Activated gamma-delta T cell (primary cell): ENCODE results near the gene MASTL.
A peak's percentile ranks its signal among the peaks of the same experiment; 100 is the strongest.
"Not testable (repeated sequence)": the region's sequence is repeated elsewhere in the genome, so short reads cannot be mapped to it uniquely, and the experiment has no call there.

Experiments
- DNase-seq: peaks from one replicate; lab custom pipeline; 2025; lab: John Stamatoyannopoulos, UW
- total RNA-seq, 2 donors: gene quantifications; one replicate each; lab custom pipeline; 2026; lab: John Stamatoyannopoulos, UW

The MASTL gene
- total RNA-seq, result 18.3 to 48.5 reads per million in 2 donors

- peak; percentile 94 for DNase-seq
These were observed at the start of gene MASTL for GRCh38 chr10:27155066-27155754. Gene MASTL, plus strand, starts transcription at chr10:27155352. Its CDS starts 75 bp downstream, at chr10:27155427.

GRCh38 chr10:27108165-27108564 lies 47.0 kb upstream of the MASTL start:
- DNase-seq, result no peak

GRCh38 chr10:27134371-27134770 lies 20.8 kb upstream of the MASTL start:
- no peak for DNase-seq

- no peak for DNase-seq
These were observed 16.9 kb upstream of the MASTL start for GRCh38 chr10:27138277-27138676.

GRCh38 chr10:27143686-27144085 lies 11.5 kb upstream of the MASTL start:
- no peak for DNase-seq

GRCh38 chr10:27145937-27146336 lies 9.2 kb upstream of the MASTL start:
- DNase-seq, result no peak

- DNase-seq, result no peak
These were observed 7.5 kb upstream of the MASTL start for GRCh38 chr10:27147701-27148100.

GRCh38 chr10:27150261-27150660 lies 4.9 kb upstream of the MASTL start:
- no peak for DNase-seq

GRCh38 chr10:27152687-27153086 lies 2.5 kb upstream of the MASTL start:
- DNase-seq, result no peak

- no peak for DNase-seq
These were observed 1.8 kb upstream of the MASTL start for GRCh38 chr10:27153329-27153728.

- no peak for DNase-seq
These were observed 1.3 kb upstream of the MASTL start for GRCh38 chr10:27153845-27154193.

- DNase-seq, result not testable (repeated sequence)
These were observed 1.4 kb downstream of the MASTL start for GRCh38 chr10:27156566-27156965.

- no peak for DNase-seq
These were observed 2.0 kb downstream of the MASTL start for GRCh38 chr10:27157150-27157549.

- DNase-seq, result no peak
These were observed 3.3 kb downstream of the MASTL start for GRCh38 chr10:27158421-27158820.

- DNase-seq, result no peak
These were observed 14.7 kb downstream of the MASTL start for GRCh38 chr10:27169849-27170248.

GRCh38 chr10:27188259-27188658 lies 33.1 kb downstream of the MASTL start:
- DNase-seq, result no peak

GRCh38 chr10:27188897-27189296 lies 33.7 kb downstream of the MASTL start:
- DNase-seq, result no peak

GRCh38 chr10:27190508-27190907 lies 35.4 kb downstream of the MASTL start:
- no peak for DNase-seq

GRCh38 chr10:27192284-27192683 lies 37.1 kb downstream of the MASTL start:
- DNase-seq, result no peak

GRCh38 chr10:27197980-27198620 lies 42.9 kb downstream of the MASTL start:
- DNase-seq, result no peak

GRCh38 chr10:27203806-27204205 lies 48.7 kb downstream of the MASTL start:
- no peak for DNase-seq

- DNase-seq, result no peak
These were observed 52.2 kb downstream of the MASTL start for GRCh38 chr10:27207350-27207749.

GRCh38 chr10:27223964-27224363 lies 68.8 kb downstream of the MASTL start:
- DNase-seq, result no peak
